LHCN-M2 (cell line): ENCODE data around the gene BBS9. TPM values are rescaled to one million over a fixed set of nuclear protein-coding genes. Genes with fewer than 3 reads are reported as not detected.
A peak's percentile ranks its signal among the peaks of the same experiment; 100 is the strongest.
"Not testable (repeated sequence)": the region's sequence is repeated elsewhere in the genome, so short reads cannot be mapped to it uniquely, and the experiment has no call there.

Experiments used
- DNase-seq: peaks from one replicate; pipeline ENCODE4 v3.0.0-alpha.2; 2012; ENCODE audit warnings: low read depth
- total RNA-seq: library from RNA; depleted of rRNA; stranded (reverse); fragments of >200 nt; gene quantifications from 2 replicates; pipeline ENCODE4 v1.2.3, GENCODE V29; 2014

The BBS9 gene
- total RNA-seq, 1 experiment from 2014 or later = 12.2 TPM

DNA sequence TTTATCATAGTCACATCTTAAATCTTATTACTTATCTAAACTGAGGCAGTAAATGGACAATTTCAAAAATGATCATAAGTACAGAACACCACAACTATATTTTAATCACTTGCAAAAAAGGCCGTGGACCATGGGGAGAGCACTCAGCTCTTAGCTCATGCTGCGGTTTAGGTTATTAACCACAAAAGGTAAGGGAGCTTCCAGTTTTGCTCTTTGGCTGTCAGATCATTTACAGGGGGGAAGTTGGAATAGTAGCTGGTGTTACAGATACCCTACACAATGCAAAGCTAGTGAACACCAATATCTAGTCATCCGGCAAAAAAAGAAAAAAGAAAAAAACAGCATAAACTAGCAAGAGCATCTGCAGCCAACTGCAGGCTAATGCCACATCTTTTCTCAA, 147.0 kb downstream of the BBS9 start:
- no peak for DNase-seq

DNA sequence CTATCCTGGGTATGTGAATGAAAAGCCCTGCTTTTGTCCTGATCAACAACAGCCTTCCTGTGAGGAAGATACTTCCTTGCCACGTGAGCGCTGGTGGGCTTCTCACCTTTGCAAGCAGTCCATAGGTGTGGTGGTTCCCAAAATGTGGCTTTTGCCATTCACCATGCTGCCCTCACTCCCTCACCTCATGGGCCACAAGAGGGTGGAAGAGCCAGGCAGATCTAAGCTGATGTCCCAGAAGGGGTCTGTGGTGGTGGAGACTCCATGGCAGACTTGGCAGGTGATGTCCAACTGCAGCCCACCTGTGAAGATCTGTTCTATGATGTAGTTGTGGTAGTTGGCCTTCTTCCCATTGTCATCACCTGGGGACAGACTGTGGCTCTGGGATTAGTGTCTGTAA, 147.4 kb downstream of the BBS9 start:
- DNase-seq = no peak

DNA sequence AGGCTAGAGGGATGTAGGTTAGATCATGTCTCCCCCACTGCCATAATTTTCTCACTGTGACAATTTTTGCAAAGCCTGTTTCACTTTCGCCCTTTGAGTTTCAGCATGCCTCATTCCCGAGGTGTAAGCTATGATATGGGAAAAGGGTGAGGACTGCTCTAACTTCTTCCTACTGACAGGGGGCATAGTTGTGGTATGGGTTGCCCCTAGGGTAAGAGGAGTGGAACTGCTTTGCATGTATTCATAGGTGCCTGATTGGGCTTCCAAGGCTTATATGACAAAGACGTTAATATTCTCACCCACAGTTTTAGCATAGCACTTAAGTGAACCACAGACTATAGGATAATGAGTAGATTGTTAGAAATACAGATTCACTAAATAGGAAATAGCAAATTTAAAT, 148.7 kb downstream of the BBS9 start:
- no peak for DNase-seq

DNA sequence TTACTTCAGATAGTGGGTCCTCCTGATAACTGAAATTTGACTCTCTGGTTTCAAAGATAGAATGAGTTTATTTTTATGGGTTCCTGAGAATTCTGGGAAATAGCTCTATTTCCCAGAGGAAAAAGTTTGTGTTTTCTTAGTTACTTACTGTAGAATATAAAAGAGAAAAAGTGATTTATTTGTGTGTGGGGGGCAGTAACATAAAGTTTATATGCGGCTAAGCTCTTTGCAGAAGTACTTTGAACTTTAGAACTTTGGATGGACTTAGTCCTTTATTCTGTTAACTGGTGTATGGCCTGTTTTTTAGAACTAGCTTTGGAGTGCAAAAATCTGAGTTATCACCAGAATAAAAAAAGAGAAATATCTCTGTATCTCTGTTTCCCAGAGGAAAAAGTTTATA, 157.1 kb downstream of the BBS9 start:
- no peak for DNase-seq

DNA sequence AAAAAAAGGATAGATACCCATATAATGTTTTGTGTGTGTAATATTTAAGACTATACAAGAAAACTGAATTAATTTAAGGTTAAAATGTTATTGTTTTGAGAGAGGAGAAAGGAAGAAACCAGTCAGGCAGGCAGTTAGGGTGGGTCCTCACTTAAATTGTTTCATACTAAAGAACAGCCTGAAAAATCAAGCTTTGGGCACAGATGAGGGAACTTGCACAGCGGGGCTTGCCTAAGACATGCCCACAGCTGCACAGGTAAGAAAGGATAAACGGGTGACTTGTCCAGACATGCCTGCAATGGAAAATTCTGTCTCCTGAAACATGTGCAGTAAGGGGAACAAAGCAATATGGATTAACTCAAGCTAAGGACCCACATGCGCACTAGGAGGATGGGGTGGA, 158.4 kb downstream of the BBS9 start:
- DNase-seq = no peak

DNA sequence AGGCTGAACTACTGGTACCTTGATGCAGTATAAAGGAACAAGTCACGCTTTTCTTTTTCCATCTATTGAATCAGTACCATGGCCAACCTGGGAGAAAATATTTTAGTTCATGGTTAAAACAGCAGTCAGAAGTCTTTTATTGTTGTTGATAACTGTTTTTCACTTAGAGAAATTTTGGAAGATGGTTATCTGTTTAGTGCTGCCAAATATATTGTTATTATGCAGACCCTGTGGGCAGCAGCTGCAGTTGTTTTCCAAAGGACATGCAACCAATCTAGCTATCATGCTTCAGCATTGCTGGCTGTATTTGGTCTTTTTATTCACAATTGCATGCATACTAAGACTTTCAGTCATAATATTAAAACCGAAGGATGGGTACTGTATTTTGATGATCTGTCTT, 169.5 kb downstream of the BBS9 start:
- DNase-seq = no peak

DNA sequence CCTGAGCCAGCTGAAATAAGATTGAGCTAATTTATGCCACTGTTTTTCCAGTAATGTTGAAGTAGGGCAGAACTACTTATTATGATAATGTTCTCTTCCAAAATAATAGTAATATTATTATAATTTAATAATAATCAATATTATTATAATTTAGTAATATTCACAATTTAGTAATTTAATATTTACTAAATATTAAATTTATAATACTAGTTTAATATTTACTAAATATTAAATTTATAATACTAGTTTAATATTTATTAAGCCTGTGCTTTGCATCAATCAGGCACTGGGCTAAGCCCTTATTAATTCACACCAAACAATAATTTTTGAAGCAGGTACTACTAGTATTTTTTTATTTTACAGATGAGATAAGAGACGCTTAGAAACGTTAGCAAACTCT, 170.1 kb downstream of the BBS9 start:
- no peak for DNase-seq

DNA sequence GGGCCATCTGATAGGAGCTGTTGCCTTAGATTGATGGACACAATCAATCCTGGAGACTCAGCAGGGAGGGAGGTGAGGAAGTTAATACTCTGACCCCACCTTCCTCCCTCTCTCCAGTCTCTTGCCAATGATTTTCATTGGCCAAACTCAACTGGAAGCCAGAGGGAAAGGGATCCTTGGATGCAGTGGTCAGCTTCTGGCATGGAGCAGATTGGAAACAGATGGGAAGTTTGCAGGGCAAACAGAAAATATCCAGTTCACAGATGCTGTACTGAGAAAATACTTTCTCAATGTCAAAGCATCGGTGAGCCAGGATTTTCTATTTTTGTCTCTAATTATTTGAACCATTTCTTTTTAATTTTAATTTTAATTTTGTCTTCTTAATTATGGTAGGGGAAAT, 170.8 kb downstream of the BBS9 start:
- DNase-seq = no peak

DNA sequence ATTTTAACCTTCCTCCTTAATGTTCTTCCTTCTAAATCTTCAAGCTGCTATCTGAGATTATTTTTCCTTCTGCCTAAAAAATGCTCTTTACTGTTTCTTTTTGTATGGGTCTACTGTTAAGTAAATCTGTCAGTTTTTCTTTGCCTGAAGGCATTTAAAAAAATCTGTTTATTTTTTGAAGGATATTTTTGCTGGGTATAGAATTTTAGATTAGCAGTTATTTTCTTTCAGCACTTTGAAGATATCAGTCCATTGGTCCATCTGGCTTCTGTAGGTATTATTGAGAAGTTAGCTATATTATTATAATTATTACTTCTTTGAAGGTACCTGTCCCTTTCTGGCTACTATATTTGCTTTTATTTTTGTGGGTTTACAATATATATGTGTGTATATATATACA, 171.4 kb downstream of the BBS9 start:
- no peak for DNase-seq

DNA sequence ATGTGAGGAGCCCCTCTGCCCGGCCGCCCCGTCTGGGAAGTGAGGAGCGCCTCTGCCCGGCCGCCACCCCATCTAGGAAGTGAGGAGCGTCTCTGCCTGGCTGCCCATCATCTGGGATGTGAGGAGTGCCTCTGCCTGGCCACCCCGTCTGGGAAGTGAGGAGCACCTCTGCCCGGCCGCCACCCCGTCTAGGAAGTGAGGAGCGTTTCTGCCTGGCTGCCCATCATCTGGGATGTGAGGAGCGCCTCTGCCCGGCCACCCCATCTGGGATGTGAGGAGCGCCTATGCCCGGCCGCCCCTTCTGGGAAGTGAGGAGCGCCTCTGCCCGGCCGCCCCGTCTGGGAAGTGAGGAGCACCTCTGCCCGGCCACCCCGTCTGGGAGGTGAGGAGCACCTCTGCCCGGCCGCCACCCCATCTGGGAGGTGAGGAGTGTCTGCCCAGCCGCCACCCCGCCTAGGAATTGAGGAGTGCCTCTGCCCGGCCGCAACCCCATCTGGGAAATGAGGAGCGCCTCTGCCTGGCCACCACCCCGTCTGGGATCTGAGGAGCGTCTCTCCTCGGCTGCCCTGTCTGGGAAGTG, 174.7 kb downstream of the BBS9 start:
- DNase-seq = not testable (repeated sequence)

DNA sequence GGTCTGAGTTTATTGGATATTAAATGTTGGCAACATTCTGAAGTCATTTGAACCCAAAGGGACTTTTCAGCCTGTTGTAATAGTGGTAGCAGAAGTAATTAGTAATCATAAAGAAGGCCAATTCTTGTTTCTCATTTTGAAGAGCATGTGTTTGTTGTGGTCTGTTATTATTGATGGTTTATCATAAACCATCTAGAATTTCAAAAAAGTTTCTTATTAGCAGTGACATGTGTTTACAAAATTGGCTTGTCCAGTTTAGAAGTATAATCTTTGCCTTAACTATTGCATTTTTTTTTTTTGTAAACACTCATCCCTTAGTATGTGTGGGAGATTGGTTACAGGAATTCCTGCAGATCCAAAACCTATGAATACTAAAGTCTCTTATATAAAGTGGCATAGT, 177.8 kb downstream of the BBS9 start:
- DNase-seq = no peak

DNA sequence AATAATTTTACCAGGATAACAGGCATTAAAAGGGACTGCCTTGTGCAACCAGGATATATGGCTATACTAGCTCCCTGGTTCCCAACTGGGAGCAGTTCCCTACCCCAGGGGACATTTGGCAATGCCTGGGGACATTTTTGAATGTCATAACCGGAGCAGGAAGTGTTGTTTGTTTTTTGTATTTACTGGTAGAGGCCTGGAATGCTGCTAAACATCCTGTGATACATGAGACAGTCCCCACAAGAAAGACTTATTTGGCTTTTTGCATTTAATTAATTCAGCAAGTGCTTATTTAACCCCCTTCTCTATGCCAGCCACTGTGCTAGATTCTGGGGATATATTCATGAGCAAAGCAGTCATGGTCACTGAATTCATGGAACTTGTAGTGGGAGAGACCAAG, 181.2 kb downstream of the BBS9 start:
- DNase-seq = no peak

DNA sequence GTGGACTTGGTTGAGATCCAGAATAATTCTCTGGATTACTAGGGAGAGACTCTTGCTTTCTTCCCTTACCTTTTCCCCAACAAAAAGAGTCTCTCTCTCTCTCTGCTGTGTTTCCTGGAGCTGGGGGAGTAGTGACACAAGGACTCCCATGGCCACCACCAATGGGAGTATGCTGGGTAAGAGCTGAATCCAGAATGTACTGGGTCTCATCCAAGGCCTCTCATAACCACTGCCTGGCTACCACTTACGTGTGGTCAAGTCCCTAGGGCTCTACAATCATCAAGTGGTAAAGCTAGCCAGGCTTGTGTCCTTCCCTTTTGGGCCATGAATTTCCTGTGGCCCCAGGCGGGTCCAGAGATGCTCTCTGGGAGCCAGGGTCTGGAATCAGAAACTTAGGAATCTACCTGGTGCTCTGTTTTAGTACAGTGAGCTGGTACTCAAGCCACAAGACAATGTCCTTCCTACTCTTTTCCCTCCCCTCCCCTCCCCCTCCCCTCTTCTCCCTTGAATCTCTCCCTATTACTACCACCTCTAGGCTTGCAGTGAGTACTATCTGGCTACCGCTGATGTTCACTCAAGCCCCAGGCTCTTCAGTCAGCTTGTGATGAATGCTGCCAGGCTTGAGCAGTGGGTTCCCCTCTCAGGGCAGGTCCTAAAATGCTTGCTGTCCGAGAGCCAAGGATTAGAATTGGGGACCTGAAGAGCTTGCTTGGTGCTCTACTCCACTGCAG, 196.6 kb downstream of the BBS9 start:
- DNase-seq = no peak

DNA sequence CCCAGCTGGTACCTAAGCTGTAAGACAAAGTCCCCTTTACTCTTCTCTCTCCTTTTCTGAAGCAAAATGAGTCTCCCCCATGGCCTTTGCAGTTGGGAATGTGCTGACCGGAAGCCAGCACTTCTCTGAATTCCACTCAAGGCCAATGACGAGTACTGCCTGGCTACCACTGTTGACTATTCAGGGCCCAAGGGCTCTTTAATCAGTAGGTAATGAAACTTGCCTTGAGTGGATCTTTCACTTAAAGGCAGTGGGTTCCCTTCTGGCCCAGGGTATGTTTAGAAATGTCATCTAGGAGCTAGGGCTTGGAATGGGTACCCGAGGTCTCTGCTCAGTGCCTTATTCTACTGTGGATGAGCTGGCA, 197.1 kb downstream of the BBS9 start:
- DNase-seq = no peak

DNA sequence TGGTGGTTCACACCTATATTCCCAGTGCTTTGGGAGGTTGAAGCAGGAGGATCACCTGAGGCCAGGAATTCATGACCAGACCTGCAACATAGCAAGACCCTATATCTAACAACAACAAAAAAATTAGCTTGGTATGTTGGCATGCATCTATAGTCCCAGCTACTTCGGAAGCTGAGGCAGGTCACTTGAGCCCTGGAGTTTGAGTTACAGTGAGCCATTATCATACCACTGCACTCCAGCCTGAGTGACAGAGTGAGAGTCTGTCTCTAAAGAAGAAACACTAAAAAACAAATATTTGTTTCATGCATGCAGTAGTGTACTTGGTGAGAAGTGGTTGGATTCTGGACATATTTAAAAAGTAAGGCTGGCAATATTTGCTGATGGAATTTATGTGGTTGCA, 198.1 kb downstream of the BBS9 start:
- DNase-seq = no peak

DNA sequence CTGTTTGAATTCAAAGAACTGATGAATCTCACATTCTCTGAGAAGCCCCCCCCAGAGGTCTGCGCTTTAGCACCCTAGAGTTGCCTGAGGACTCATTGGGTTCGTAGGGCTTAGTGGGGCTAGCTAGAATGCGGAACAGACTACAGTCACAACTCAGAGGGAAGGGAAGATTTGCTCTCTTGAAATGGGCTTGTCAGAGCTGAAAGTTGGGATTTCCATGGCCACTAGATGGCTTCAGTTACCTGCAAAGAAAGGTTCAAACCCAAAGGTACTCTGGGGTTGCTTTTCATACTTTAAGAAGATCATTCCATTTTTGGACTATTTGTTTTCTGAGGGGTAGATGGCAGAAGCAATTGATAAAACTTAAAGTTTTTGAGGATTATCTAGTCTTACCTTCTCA, 205.0 kb downstream of the BBS9 start:
- peak; percentile 27 for DNase-seq

DNA sequence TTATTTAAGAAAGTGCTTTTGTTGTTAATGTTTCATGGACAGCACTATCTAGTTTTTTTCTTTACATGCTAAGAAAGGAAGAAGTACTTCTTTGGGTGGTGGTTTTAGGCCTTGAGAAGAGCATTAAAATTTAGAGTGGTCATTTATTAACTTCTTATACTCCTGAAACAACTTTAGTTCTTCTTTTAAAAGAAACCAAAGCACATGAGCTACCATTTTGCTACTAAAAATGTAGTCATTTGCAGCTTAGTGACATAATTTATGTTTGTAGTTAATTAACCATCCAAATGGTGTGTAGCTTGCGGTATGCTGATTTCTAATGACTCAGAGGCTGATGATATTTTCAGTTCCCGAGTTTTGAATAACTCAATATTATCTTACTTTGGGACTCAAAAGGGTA, 207.5 kb downstream of the BBS9 start:
- DNase-seq = no peak

DNA sequence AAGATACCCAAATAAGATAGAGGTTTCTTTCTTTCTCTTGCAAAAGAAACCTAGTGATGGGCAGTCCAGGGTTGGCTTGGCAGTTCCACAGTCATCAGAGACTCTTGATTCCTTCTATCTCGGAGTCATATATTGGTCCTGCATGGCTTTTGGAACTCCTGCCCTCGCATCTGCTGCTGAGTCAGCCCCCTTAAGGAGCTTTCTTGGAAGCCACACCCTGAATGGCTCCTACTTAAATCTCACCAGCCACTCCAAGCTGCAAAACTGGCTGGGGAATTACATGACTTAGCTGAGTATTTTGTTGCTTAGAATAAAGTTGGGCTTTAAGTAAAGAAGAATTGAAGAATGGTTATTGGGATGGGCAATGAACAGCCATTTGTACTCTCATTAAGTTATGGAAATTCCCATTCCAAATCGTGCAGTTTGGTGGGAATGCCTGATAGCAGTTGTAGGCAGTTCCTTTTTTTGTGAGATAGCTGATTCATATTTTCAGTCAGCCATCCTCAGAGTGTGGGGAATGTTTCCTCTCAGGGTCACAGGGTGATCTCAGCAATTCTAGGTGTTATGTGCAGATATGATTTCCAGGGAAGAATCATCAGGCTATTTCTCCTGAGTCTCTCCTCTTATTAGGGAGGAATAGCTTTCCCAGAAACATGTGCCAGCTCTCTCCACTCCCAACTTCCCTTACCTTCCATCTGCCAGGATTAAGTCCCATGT, 209.9 kb downstream of the BBS9 start:
- peak; percentile 52 for DNase-seq

DNA sequence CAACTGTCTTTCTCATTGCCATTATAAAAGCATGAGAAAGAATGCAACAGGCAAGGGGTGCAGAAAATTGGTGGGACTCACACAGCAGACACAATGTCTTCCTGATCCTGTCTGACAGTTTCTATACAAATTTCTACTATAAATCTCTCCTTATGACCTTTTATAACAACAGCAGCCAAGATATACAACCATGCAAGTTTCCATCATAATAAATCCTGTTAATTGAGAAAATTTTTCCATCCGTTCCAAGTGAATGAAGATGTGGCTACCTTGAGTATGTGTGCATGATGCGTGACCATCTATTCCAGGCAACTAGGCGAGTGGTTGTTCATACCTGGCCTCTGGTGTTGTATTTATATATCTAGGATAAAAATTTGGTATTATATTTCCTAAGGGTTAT, 216.7 kb downstream of the BBS9 start:
- no peak for DNase-seq

DNA sequence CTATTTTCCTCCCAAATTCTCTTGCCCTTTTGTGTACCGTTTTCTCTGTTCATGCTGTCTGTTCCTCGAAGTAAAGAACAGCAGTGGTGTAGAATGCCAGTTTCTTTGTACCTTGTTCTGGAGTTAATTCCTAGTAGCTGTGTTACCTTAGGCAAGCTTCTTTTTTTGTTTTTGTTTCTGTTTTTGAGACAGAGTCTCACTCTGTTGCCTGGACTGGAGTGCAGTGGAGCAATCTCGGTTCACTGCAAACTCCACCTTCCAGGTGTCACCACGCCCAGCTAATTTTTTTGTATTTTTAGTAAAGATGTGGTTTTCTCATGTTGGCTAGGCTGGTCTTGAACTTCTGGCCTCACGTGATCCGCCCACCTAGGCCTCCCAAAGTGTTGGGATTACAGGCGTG, 221.2 kb downstream of the BBS9 start:
- DNase-seq = no peak

DNA sequence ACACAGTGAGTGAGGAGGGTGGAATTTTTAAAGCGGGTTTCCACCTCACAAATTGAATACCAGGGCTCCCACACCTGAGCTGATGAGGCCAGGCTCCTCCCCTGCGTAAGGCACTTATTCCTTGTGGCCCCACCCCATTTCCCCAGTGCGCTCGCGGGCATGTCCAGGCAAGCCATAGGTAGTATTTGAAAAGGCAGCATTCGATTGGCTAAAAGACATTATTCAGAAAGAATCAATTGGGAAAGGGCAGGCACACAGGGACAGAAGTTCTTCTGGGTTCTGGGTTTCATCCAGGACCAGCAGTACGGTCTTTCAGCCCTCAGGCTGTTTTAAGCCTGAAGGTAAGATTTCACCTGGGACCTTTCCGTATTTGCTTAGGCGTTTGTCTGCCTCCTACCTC, 222.3 kb downstream of the BBS9 start:
- no peak for DNase-seq

DNA sequence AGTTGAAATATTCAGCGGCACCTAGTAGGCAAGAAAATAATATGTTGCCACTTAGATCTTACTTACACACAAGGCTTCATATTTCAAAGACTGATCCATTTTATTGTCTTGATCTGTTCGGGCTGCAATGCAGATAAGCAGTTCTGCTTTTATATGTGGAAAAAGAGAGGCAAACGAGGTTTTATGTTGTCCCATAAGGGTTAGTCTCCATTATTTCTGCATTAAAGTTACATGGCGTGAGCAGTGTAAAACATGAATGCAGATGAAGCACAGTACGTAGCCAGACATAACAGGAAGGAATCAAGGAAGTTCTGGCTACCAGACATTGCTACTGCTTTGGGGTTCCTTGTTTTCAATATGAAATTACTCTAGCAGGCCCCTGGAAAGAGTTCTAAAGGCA, 224.8 kb downstream of the BBS9 start:
- DNase-seq = no peak

DNA sequence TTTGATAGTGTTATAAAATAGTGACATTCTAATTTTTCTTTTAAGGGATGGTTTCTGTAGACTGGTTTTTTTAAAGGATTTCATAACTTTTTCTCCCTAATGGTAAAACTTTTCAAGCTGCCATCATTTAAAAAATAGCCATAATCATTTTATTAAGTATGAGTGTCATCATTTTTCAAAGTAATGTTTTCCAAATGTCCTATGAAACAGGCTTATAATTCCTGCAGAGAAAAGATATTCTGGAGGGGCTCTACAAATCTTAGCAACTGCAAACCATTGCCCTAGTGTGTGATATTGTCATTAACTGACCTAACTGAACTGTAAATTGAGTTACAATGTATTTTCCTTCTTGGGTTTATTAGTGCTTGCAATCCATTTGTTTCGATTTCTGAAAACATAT, 226.0 kb downstream of the BBS9 start:
- no peak for DNase-seq
